GM19025 (cell line): ENCODE measurements around the gene NPRL2.
A peak's percentile ranks its signal among the peaks of the same experiment; 100 is the strongest.
"Not testable (repeated sequence)": the region's sequence is repeated elsewhere in the genome, so short reads cannot be mapped to it uniquely, and the experiment has no call there.

Experiments used
- ATAC-seq: cut with Tn5 transposase; IDR thresholded peaks from one replicate; pipeline ENCODE4 v1.9.1; 2021; ENCODE audit warnings: mild to moderate bottlenecking, low read depth, moderate library complexity; ENCODE audit not compliant: unreplicated experiment

Gene NPRL2

DNA sequence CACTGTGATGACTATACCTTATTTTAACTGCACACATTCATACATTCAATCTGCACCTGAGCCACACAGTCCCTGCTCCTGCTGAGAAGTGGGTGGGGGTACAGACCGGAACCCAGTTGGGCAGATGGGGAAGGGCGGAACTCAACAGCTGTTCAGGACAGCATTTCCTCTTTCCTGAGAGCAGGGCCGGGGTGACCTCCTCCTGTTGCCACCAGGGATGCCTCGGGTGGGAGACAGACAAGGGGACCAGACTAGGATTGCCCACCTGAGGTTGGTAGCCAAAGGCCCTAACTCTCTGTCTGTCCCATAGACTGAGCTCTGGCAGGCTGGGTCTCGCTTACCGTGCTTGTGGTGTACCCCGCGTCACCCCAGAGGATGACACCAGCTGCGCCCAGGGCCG, 32.0 kb downstream of the NPRL2 start:
- ATAC-seq = no peak

DNA sequence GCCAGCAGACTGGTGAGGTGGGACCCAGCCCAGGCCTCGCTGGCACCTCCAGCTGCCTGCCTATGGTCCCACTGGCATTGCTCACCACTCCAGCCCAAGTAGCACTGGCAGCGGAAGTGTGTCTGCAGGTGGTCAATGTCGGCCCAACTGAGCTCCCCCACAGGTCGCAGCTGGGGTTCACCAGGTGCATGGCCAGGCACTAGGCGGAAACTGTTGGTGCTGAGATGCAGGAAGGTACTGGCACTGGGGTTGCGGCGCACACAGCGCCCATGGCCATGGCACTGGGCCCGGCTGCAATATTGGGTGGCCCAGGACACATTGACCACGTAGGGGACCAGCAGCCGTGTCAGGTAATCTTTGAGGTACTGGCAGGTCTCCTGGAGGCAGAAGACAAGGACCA, 32.4 kb downstream of the NPRL2 start:
- no peak for ATAC-seq

DNA sequence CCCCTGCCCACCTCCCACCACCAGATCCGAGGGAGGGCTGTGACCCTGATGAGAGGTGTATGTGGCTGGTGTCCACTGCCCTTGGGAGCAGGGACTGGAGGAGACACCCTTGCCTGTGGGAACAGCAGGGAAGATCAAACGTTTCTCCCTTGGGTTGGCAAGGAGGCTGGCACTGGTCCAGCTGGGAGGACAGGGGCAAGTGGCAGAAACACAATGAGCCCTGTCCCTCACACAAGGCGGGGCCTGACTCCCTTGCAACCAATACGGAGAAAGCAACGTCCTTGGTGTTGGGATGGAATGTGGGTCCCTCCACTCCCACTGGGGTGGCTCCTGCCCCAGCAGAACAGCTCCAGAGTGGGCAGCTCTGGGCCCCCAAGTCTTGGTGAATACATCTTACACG, 33.3 kb downstream of the NPRL2 start:
- ATAC-seq = no peak

DNA sequence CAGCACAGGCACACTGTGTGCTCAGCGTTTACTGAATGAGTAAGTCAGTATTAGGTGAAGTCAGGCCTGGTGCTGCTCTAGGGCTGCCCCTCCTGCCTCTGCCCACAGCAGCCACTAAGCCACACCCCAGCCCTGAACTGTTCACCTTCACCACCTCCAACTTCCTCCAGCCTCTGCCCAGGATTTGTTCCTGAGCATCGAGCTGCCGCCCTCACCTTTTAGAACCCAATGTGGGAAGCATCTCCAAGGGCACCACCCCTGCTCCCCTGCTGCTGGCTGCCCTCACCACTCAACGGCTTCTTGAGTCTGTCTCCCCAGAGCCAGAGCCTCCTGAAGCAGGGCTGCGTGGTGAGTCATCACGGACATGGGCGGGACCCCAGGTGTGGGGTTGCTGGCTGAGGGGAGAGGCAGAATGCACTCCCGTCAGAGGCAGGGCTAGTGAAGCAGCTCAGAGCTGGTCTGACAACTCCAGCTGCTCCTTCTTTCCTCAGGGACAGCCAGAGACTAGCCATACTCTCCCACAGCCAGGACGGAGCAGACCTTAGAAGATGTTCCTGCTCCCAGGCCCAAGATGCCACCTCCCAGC, 33.8 kb downstream of the NPRL2 start:
- ATAC-seq = no peak

DNA sequence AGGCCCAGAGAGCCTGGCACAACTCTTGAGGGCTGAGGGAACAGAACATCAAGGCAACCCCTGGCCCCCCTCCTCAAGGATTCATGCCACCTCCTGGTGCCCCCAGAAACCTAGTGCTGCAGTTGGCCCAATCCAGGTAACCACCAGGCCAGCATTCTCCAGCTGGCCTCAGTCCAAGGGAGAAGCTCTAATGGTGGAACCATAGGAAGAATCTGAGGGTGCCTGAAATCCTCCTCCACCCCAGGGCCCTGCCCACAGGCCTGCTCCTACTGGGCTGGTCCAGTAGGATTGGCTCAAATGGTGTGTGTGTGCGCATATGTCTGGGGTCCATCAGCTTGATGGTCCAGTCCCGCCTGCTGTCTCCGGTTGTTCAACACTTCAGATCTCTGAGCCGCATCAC, 35.8 kb downstream of the NPRL2 start:
- no peak for ATAC-seq

DNA sequence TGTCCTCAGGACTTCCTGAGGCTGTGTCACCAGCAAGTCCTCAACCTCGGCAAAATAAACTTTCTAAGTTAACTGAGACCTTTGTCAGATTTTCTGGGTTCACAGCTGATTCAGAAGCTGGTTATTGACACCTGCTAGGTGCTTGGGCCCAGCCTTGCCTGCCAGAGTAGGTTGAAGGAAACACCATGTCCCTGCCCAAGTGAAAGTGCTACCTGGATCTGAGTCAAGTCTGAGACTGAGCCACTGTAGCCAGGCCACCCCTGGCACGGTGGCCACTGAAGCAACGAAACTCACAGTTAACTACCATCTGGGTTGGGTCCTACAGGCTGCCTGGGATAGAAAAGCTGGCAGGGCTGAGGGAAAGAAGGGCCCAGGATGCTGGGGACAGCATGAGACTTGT, 36.2 kb downstream of the NPRL2 start:
- no peak for ATAC-seq

DNA sequence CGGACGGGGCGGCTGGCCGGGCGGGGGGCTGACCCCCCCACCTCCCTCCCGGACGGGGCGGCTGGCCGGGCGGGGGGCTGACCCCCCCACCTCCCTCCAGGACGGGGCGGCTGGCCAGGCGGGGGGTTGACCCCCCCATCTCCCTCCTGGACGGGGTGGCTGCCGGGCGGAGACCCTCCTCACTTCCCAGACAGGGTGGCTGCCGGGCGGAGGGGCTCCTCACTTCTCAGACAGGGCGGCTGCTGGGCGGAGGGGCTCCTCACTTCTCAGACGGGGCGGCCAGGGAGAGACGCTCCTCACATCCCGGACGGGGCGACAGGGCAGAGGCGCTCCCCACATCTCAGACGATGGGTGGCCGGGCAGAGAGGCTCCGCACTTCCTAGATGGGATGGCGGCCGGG, 38.5 kb downstream of the NPRL2 start:
- ATAC-seq = not testable (repeated sequence)

DNA sequence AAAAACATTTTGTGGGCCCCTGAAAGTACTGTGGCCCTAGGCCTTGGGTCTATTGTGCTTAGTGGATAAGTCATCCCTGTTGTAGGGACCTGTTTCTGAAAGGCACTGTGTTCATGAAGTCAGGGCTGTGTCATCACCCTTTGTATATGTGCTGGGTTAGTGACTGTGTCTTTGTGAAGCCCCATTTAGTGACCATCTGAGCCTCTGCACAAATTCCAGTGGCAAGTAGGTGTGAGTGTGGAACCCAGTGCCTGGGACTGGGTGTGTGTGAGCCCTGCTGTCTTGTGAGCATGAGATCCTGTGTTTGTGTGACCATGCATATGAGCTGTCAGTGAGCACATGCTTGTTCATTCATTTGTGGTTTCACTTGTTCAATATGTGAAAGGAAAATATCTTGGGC, 46.0 kb downstream of the NPRL2 start:
- ATAC-seq = no peak

DNA sequence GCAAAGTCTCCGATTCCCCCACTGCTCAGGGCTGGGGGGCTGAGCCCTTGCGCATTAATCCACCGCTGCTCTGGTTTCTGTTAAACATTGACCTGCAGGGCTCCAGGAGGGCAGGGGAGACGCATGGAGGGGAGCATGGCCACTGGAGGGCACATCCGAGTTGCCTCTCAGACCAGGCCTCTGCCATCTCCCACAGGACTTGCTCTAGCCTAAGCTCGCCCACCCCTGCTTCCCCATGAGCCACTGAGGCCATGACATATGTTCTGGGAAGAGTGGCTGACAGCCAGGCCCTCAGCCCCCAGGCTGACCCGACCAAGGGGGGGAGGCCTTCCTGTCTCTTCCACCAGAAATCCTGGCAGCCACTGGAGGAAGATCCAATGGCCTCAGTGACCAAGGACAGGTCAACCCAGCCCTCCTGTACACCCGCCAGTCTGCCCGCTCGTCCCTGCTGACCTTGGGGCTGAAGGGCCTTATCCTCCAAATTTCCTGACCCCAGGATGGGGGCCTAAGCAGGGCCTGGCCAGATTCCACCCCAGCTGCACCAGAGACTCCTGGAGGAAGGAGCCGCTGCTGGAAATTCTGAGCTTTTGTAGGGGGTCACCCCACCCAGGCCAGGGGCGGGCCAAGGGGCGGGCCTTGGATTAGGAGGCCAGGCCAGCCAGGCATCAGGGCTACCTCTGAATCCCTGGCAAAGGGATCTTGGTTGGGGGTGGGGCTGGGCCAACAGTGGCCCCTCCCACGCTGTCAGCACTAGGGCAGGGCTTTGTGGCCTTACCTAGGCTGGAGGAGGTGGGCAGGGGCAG, 47.4 kb downstream of the NPRL2 start, which contains the start of gene HYAL1:
HYAL1 (minus strand) TSS at position 562 of the 803 bp plus-strand sequence. CDS start 618 bp downstream, outside the sequence.
- no peak for ATAC-seq

DNA sequence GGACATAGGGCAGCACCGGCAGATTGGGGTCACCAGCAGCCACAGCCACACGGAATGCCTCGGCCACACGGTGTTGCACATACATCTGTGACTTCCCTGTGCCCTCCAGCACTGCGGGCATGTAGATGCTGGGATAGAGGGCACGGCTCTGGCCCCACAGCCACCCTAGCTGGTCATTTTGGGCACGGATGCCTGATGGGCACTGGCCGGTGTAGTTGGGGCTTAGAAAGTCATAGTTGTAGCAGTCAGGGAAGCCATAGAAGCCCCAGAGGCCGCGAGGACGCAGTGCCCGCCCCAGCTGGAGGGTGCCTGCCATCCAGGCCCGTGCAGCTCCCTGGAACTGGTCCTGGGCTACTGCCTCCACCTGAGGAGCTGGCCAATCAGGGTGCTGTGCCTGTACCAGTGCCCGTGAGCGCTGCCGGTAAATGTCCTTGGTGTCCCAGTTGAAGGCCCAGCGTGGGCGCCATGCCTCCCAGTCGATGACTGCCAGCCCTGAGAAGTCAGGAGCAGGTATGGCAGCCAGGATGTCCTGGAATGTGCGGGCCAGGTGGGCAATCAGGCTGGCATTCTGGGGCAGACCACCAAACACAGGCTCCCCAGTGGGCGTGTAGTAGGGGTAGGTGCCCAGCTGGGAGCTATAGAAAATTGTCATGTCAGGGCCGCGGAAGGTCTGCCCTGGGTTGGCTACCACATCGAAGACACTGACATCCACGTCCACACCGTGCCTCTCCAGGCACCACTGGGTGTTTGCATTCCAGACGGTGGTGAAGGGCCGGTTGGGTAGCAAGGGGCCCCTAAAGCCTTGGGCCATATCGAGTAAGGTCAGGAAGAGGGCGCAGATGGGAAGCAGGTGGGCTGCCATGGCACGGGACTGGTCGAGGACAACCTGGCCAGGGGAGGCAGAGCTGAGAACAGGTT, 48.2 kb downstream of the NPRL2 start:
- no peak for ATAC-seq

DNA sequence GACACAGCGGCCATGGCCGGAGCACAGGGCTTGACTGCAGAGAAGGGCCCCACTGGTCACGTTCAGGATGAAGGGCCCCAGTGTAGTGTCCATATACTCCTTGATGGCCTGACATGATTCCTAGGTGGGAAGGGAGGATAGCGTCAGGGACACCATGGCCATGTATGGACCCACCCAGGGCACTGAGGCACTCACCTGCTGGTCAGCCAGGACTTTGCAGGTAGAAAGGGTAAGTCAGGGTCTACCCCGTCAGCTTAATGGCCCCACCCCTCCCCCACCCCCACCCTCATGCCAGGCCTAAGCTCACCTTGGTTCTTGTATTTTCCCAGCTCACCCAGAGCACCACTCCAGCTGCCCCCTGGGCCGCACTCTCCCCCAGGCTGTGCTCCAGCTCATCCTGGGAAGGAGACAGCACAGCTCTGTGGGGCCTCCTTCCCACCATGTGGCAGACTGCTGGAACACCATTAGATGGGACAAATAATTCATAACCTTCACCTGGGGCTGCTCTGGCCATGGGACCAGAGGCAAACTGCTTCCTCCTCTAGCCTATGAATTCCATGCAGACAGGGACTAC, 49.8 kb downstream of the NPRL2 start:
- ATAC-seq = no peak

DNA sequence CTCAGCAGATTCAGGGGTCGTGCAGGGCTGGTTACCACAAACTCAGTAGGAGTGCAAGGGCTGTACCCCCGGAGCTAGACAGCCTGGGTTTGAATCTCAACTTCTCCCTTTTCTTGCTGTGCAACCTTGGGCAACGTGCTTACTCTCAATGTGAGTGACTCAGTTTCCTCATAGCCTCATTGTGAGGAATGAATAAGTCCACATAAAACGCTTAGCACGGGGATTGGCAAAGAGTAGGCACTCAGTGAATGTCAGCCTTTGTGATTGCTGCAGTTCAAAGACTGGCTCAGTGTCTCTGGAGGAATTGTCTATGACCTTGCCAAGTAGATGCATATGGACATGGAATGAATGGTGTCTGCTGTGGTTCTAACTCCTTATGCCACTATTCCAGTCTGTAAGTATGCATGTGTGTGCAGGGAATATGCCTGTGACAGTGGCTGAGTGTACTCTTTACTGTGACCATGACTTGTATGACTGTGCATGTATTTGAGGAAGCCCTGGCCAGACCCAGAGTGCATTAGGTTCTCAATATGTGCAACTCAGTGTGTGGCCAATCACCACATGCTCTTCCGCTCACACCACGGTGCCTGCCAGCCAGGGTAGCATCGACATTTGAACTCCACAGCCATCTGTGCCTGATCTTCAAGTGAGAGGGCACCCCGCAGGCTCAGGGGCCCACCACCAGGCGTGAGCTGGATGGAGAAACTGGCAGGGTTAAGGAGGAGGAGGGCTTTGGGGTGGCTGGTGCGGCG, 50.5 kb downstream of the NPRL2 start:
- ATAC-seq = no peak

DNA sequence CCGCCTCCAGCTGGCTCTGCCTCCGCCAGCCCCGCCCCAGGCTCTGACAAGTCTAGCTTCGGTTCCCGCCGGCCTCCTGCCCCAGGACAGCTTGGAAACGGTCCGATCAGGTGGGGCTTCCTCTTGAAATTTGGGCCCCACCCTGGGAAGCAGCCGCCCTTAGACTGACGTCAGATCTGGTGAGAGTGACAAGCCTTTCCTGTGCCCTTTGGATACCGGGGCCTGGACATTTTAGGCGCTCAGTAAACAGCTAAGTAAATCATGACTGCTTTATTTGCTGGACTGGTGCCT, 51.0 kb downstream of the NPRL2 start:
- ATAC-seq = no peak

DNA sequence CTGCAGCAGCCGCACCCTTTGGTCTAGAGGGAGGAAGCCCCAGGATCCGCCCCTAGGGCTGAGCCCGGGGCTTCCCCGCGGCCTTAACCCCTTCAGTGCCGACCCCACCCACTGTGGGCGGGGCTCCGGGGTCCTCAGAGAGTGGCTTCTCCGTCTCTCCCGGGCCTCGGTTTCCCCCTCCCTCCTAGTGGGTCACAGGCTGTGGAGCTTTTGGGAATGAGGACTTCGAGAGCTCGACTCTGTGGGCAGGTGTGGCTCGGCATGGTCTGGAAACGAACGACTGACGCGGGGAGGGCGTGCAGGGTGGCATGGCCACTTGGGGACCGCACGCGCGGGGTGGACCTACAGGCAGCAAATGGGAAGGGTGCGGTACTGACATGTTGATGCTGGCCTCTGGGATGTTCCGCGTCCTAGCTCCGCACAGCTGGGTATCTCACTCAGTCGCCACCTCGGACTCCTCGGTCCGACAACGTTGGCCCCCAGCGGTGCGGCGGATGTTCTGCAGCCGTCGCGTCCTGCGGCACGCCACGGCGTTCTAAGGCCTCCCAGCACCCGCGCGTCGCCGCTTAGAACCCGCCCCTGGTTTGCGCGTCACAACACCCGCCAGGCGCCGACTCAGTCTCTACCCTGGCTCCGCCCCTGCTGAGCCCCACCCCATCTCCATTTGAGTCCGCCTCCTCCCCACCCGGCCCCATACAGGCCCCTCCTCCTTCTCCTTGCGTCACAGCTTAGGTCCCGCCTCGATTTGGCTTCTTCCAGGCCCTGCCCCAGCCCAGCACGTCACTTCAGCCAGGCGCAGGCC, 51.5 kb downstream of the NPRL2 start, which contains the start of the genes HYAL3 and NAA80:
HYAL3 (minus strand) TSS at position 570 of the 802 bp plus-strand sequence. CDS start 3,803 bp downstream, outside the sequence.
NAA80 (minus strand) TSS at position 570 of the 802 bp plus-strand sequence. CDS start 1,942 bp downstream, outside the sequence.
- ATAC-seq = peak; percentile 89

DNA sequence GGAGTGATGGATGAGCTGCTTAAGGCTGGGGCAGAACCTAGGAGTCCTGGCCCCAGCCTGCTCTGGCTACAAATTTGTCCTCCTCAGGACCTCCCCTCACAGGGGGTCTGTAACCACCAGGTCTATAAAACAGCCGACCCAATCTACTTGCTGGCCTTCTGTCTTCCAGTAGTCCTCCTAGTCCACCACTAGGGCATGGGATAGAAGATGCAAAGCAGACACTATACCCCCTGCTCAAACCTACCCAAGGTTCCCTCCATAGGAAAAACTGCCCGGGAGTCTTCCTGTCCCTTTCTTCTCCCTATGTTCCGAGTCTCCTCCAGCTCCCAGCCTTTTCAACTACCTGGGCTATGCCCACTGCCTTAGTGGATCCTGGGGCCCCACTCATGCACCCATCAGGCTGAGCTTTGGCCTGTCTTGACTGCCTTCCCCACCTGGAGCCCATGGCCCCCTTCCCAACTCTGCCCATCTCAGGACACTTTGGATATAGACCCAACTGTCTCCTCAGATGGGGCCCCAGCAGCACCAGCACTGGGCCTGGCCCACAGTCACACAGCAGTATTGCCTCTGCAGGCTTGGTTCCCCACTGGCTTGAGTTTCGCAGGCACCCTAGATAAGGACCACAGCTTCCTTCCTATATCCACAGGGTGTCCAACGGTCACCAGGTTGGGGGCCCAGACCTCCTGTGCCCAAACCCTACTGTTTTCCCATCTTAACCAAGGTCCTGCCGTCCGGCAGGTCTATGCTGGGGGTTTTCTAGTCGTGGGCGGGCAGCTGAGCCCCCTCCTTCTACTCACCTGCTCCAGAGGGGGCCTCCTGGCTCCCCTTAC, 52.5 kb downstream of the NPRL2 start:
- no peak for ATAC-seq

DNA sequence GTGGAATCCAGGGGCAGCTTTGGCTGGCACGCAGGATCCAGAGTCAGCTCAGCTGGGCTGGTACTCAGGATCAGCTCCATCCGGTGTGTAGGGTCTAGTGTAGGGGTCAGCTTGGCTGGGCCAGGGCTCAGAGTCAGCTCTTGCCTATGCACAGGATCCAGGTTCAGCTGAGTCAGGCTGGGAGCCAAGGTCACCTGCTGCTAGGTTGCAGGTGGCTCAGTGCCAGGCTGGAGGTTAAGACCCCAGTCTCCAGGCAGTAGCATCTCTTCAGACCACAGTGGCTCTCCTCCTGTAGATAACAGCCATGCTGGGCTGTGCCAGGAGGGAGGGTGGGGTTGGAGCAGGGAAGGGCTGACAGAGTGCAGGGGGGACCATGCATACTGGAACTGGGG, 53.2 kb downstream of the NPRL2 start:
- no peak for ATAC-seq
